Measurements from ENCODE around the gene STX8.

STX8 gene

GRCh38 chr17:9402590-9403199 is 172.9 kb downstream of the STX8 start:
- TF ChIP-seq CTCF (conservative IDR thresholded peaks at IDR 0.05) = peak; percentile 82

GRCh38 chr17:9401434-9401833 is 174.2 kb downstream of the STX8 start:
- no peak overlapping the region for H3K27ac ChIP-seq
- TF ChIP-seq CTCF (conservative IDR thresholded peaks at IDR 0.05) = no peak

More at GRCh38 chr17:9402590-9403199, 172.9 kb downstream of the STX8 start:
- H3K27ac ChIP-seq = no peak overlapping the region

- no peak overlapping the region for H3K27ac ChIP-seq
- no peak for TF ChIP-seq CTCF (conservative IDR thresholded peaks at IDR 0.05)
Measured at GRCh38 chr17:9389111-9389527, 186.5 kb downstream of the STX8 start.

- TF ChIP-seq CTCF (conservative IDR thresholded peaks at IDR 0.05) = no peak
- no peak overlapping the region for H3K27ac ChIP-seq
Measured at GRCh38 chr17:9386401-9386800, 189.2 kb downstream of the STX8 start.

GRCh38 chr17:9383826-9384225 is 191.8 kb downstream of the STX8 start:
- no peak overlapping the region for H3K27ac ChIP-seq
- no peak for TF ChIP-seq CTCF (conservative IDR thresholded peaks at IDR 0.05)

- TF ChIP-seq CTCF (conservative IDR thresholded peaks at IDR 0.05) = no peak
- H3K27ac ChIP-seq = no peak overlapping the region
Measured at GRCh38 chr17:9382626-9383025, 193.0 kb downstream of the STX8 start.

GRCh38 chr17:9381068-9381467 is 194.6 kb downstream of the STX8 start:
- no peak overlapping the region for H3K27ac ChIP-seq
- TF ChIP-seq CTCF (conservative IDR thresholded peaks at IDR 0.05) = no peak

All from VCaP (cell line).